GM12891 (cell line): ENCODE data around the gene GPD1.
"Not testable (repeated sequence)": the region's sequence is repeated elsewhere in the genome, so short reads cannot be mapped to it uniquely, and the experiment has no call there.

Source experiments
- DNase-seq: peaks from one replicate; pipeline ENCODE4 v3.0.0; 2011; ENCODE audit warnings: low spot score; ENCODE audit not compliant: insufficient read length
- FAIRE-seq: peaks from 2 replicates; lab custom pipeline; 2011; peaks lifted over from hg19 to GRCh38; lab: Jason Lieb, UNC
- PAX5 ChIP-seq: IDR thresholded peaks from 2 replicates; pipeline ENCODE4 v1.6.1; 2011; ENCODE audit warnings: low read length, moderate library complexity, mild to moderate bottlenecking; ENCODE audit not compliant: insufficient read depth, severe bottlenecking
- POLR2A ChIP-seq: IDR thresholded peaks from 2 replicates; pipeline ENCODE4 v1.6.1; 2011; ENCODE audit warnings: low read depth, low read length, control low read depth
- POLR2AphosphoS5 ChIP-seq: IDR thresholded peaks from 2 replicates; pipeline ENCODE4 v1.6.1; 2011; ENCODE audit warnings: low read depth, low read length, control low read depth
- POU2F2 ChIP-seq: IDR thresholded peaks from 2 replicates; pipeline ENCODE4 v1.6.1; 2011; ENCODE audit warnings: low read depth, mild to moderate bottlenecking, control low read depth, low read length, moderate library complexity
- SPI1 ChIP-seq: IDR thresholded peaks from 2 replicates; pipeline ENCODE4 v1.6.1; 2011; ENCODE audit warnings: low read depth, low read length, control low read depth
- TAF1 ChIP-seq: IDR thresholded peaks from 2 replicates; pipeline ENCODE4 v1.6.1; 2011; ENCODE audit warnings: low read depth, low read length, control low read depth

The GPD1 gene

GRCh38 chr12:50151047-50151687 lies 47.4 kb downstream of the GPD1 start:
- TF ChIP-seq PAX5: no peak
- no peak for TF ChIP-seq POU2F2
- TF ChIP-seq POLR2AphosphoS5: no peak
- no peak for TF ChIP-seq TAF1
- TF ChIP-seq SPI1: no peak
- no peak for TF ChIP-seq POLR2A
- DNase-seq (no peak), FAIRE-seq (no peak)

DNA sequence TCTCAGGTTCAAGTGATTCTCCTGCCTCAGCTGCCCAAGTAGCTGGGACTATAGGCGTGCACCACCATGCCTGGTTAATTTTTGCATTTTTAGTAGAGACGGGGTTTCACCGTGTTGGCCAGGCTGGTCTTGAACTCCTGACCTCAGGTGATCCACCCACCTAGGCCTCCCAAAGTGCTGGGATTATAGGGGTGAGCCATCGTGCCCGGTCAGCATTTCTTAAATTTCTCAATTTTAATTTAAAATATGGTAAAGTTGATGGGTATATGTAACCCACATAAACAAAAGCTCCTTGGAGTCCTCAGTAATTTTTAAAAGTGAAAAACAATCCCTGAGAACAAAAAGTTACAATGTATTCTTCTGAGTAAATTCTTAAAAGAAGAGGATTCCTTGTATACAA lies 51.1 kb downstream of the GPD1 start:
- FAIRE-seq, DNase-seq: not testable (repeated sequence)

GRCh38 chr12:50156641-50157040 lies 52.8 kb downstream of the GPD1 start:
- TF ChIP-seq PAX5: no peak
- no peak for TF ChIP-seq POLR2AphosphoS5
- no peak for TF ChIP-seq POU2F2
- no peak for TF ChIP-seq POLR2A
- TF ChIP-seq TAF1: no peak
- TF ChIP-seq SPI1: no peak
- DNase-seq (no peak), FAIRE-seq (no peak)

DNA sequence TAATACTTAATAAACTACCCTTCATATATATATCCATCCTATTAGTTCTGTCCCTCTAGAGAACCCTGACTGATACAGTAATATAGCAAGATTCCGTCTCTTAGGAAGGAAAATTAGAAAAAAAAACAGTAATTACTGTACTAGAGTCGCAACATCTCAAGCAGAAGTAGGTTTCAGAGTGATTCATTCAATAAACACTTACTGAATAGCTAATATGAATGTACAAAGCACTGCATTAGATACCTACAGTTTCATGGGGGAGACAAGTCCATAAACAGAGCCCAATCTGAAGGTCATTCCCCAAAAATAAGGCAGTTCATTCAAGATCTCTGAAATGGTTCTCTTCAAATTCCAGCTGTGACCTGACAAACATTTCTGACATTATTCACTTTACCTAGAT lies 53.5 kb downstream of the GPD1 start:
- TF ChIP-seq TAF1: no peak
- TF ChIP-seq POU2F2: no peak
- no peak for TF ChIP-seq SPI1
- TF ChIP-seq POLR2AphosphoS5: no peak
- TF ChIP-seq POLR2A: no peak
- no peak for TF ChIP-seq PAX5
- DNase-seq (no peak), FAIRE-seq (no peak)

DNA sequence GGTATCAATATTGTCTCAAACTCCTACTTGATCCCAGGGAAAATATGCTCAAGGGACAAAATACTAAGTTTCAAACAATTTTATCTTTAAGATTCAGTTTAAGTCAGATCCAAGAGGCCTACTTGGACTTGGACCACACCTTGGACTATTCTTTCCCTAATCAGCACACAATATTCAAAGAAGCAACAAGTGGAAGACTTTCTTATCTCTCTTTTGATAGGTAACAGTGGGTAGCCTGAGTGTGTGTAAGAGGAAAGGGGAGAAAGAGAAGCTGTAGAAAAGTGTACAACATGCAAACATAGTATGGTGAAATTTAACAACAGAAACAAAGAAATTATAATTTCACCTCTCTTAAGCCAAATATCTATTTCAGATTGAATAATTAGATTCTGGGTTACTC lies 56.8 kb downstream of the GPD1 start:
- TF ChIP-seq POLR2A: no peak
- TF ChIP-seq POU2F2: no peak
- TF ChIP-seq PAX5: no peak
- no peak for TF ChIP-seq POLR2AphosphoS5
- no peak for TF ChIP-seq TAF1
- TF ChIP-seq SPI1: no peak
- FAIRE-seq (no peak), DNase-seq (no peak)
